ENCODE results near the gene LGR6.
"Not testable (repeated sequence)": the region's sequence is repeated elsewhere in the genome, so short reads cannot be mapped to it uniquely, and the experiment has no call there.

LGR6 gene

DNA sequence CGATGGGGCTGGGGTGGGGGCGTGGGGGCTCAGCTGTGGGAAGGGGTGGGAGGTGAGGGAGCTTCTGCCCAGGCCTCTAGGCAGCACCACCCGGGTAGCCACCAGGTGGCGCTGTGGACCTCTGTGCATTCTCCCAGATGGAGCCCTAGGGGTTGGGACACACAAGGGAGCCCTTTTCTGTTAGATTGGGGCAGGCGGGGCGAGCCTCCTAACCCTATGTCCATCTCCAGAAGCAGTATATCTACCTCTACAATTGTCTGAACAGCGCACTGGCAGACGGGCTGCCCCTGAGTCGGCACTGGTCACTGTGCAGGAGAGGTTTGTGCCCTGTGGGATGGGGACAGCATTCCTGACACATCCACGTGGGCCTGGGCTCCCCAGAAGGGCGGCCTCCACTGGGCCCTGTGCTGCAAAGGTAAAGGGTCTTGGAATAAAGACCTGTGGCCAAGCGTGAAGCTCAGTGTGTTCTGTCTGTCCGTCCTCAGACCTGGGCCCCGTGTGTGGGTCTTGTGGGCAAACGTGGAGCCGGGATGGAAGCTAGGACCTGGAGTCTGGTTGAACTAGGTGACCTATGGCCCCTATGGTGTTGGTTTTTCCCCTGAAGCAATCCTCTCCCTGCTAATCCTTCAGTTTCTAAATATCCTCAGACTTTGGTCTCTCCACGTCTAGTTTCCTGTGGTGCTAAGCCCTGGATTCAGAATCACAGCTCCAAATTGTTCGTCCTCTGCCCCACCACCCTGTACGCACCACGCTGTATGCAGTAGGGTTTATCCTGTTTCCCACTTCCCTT, 4.4 kb upstream of the LGR6 start:
- H3K27ac ChIP-seq (ENCODE audit: insufficient read depth, low read length, poor library complexity, severe bottlenecking): no peak overlapping the region
- H3K27me3 ChIP-seq (replicated peaks; ENCODE audit: control insufficient read depth, insufficient read depth, low read length, poor library complexity, severe bottlenecking): peaks cover 10% of the 10 kb centered on the region
- H3K4me3 ChIP-seq (ENCODE audit: insufficient read depth, low read depth, low read length, poor library complexity, severe bottlenecking): no peak overlapping the region
- H3K4me1 ChIP-seq (ENCODE audit: control insufficient read depth, insufficient read depth, low read length, poor library complexity, severe bottlenecking): peaks cover 13% of the 10 kb centered on the region
- H3K36me3 ChIP-seq (ENCODE audit: control insufficient read depth, insufficient read depth, low read length): no peaks in the 10 kb centered on the region
- H3K9me3 ChIP-seq (ENCODE audit: control insufficient read depth, low read length): no peaks in the 10 kb centered on the region
- peak; percentile 51 to 63 (median 59) for DNase-seq

DNA sequence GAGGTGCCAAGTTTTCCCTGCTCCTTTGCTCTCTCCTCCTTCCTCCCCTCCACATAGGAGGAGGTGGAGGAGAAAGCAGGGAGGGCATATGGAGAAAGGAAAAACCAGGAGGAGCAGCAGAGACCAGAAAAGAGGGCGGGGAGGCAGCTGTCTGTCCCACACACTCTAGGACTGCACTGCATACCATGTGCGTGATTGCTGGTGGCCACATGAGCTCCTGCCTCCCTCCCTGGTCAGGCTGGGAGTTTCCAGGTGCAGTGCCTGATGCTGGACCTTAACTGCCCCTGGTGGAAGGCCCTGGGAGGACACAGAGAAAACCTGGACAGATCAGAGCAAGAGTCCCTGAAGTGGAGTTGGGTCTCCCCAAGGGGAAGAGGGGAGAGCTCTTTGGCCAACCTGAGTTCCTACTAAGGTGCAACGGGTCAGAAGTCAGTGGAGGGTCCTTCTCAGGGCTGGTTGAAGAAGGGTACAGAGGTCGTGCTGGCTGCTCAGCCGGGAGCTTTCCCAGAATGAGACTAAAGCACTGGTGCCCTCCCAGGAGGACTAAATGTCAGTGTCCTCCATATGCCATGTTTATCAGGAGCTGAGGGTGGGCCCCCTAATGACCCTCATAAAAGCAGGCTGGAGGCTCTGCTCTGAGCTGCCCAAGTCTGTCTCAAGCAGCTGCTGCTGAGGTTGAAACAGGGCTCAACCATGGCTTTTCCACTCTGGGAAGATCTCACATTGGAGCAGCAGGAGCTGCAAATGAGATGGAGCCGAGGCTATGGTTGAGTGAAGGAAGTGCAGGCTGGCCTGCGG, 3.5 kb upstream of the LGR6 start:
- no peak for DNase-seq

DNA sequence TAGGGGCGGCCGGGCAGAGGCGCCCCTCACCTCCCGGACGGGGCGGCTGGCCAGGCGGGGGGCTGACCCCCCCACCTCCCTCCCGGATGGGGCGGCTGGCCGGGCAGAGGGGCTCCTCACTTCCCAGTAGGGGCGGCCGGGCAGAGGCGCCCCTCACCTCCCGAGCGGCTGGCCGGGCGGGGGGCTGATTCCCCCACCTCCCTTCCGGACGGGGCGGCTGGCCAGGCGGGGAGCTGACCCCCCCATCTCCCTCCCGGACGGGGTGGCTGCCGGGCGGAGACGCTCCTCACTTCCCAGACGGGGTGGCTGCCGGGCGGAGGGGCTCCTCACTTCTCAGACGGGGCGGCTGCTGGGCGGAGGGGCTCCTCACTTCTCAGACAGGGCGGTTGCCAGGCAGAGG, 2.2 kb upstream of the LGR6 start:
- not testable (repeated sequence) for H3K9me3 ChIP-seq (ENCODE audit: control insufficient read depth, low read length); DNase-seq; H3K36me3 ChIP-seq (ENCODE audit: control insufficient read depth, insufficient read depth, low read length); H3K4me1 ChIP-seq (ENCODE audit: control insufficient read depth, insufficient read depth, low read length, poor library complexity, severe bottlenecking); H3K4me3 ChIP-seq (ENCODE audit: insufficient read depth, low read depth, low read length, poor library complexity, severe bottlenecking); H3K27ac ChIP-seq (ENCODE audit: insufficient read depth, low read length, poor library complexity, severe bottlenecking)
- H3K27me3 ChIP-seq (replicated peaks; ENCODE audit: control insufficient read depth, insufficient read depth, low read length, poor library complexity, severe bottlenecking): peaks cover 12% of the 10 kb centered on the region

More for the DNA sequence above, 3.5 kb upstream of the LGR6 start:
- peaks cover 12% of the 10 kb centered on the region for H3K27me3 ChIP-seq (replicated peaks; ENCODE audit: control insufficient read depth, insufficient read depth, low read length, poor library complexity, severe bottlenecking)
- no peak overlapping the region for H3K4me3 ChIP-seq (ENCODE audit: insufficient read depth, low read depth, low read length, poor library complexity, severe bottlenecking)
- no peak overlapping the region for H3K27ac ChIP-seq (ENCODE audit: insufficient read depth, low read length, poor library complexity, severe bottlenecking)
- peaks cover 10% of the 10 kb centered on the region for H3K4me1 ChIP-seq (ENCODE audit: control insufficient read depth, insufficient read depth, low read length, poor library complexity, severe bottlenecking)
- no peaks in the 10 kb centered on the region for H3K9me3 ChIP-seq (ENCODE audit: control insufficient read depth, low read length)
- no peaks in the 10 kb centered on the region for H3K36me3 ChIP-seq (ENCODE audit: control insufficient read depth, insufficient read depth, low read length)

DNA sequence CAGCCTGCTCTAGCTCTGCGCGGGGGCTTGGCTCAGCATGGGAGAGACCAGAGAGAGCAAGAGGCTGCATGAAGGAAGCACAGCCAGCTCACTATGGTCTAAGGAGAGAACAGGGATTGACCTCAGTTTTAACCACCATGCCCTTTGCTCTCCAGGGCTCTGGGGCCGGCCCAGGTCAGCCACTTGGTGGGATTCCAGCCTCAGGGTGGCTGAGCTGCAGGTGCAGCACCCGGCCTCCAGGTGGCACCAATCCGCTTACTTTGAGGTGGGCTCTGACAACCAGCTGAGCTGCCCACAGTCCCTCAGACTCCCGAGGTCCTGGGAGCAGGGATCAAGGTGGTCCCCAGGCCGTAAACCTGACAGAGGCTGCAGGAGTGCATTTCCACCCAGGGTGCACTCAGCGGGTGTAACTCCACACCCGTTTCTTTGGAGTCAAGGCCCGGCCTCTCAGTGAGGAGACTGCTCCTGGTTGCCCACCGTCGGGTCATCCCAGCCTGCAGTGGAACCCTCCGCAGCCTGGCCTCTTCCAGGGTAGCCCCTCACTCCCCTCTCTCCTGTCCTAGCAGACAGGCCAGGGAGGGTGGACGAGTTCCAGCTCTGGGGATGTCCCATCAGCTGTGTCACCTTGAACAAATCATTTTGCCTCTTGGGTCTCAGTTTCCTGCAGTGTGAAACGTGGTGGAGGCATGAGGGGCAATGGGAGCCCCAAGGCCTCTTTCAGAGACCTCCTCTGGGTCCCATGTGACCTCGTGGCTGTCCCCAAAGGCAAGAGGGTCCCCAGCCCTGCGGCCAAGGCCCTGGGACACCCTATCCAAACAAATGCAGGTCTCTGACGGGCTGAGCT, 607 bp upstream of the LGR6 start:
- no peak overlapping the region for H3K4me3 ChIP-seq (ENCODE audit: insufficient read depth, low read depth, low read length, poor library complexity, severe bottlenecking)
- peak; percentile 15 to 31 (median 25) for DNase-seq

DNA sequence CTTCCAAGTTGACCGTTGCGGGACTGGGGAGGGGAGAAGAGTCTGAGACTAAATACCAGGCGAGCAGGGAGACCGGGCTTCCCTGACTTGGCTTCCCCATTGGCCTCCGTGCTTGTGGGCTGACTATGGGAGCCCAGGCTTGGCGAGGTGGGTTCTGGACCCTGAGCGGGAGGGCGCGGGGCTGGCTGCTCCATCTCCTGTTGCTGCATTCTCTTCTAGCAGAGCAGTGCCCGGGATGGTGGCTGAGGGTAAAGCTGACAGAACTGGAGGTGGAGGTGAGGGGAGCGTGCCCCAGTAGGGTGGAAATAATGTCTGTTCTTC, 689 bp downstream of the LGR6 start:
- no peaks in the 10 kb centered on the region for H3K36me3 ChIP-seq (ENCODE audit: control insufficient read depth, insufficient read depth, low read length)
- H3K27me3 ChIP-seq (replicated peaks; ENCODE audit: control insufficient read depth, insufficient read depth, low read length, poor library complexity, severe bottlenecking): peaks cover 12% of the 10 kb centered on the region
- no peak overlapping the region for H3K4me3 ChIP-seq (ENCODE audit: insufficient read depth, low read depth, low read length, poor library complexity, severe bottlenecking)
- no peaks in the 10 kb centered on the region for H3K9me3 ChIP-seq (ENCODE audit: control insufficient read depth, low read length)
- H3K4me1 ChIP-seq (ENCODE audit: control insufficient read depth, insufficient read depth, low read length, poor library complexity, severe bottlenecking): peaks cover 10% of the 10 kb centered on the region
- no peak overlapping the region for H3K27ac ChIP-seq (ENCODE audit: insufficient read depth, low read length, poor library complexity, severe bottlenecking)
- DNase-seq: no peak

More for the DNA sequence above, 607 bp upstream of the LGR6 start:
- no peaks in the 10 kb centered on the region for H3K36me3 ChIP-seq (ENCODE audit: control insufficient read depth, insufficient read depth, low read length)
- H3K27me3 ChIP-seq (replicated peaks; ENCODE audit: control insufficient read depth, insufficient read depth, low read length, poor library complexity, severe bottlenecking): peaks cover 12% of the 10 kb centered on the region
- no peaks in the 10 kb centered on the region for H3K9me3 ChIP-seq (ENCODE audit: control insufficient read depth, low read length)
- H3K27ac ChIP-seq (ENCODE audit: insufficient read depth, low read length, poor library complexity, severe bottlenecking): no peak overlapping the region
- H3K4me1 ChIP-seq (ENCODE audit: control insufficient read depth, insufficient read depth, low read length, poor library complexity, severe bottlenecking): peaks cover 10% of the 10 kb centered on the region

DNA sequence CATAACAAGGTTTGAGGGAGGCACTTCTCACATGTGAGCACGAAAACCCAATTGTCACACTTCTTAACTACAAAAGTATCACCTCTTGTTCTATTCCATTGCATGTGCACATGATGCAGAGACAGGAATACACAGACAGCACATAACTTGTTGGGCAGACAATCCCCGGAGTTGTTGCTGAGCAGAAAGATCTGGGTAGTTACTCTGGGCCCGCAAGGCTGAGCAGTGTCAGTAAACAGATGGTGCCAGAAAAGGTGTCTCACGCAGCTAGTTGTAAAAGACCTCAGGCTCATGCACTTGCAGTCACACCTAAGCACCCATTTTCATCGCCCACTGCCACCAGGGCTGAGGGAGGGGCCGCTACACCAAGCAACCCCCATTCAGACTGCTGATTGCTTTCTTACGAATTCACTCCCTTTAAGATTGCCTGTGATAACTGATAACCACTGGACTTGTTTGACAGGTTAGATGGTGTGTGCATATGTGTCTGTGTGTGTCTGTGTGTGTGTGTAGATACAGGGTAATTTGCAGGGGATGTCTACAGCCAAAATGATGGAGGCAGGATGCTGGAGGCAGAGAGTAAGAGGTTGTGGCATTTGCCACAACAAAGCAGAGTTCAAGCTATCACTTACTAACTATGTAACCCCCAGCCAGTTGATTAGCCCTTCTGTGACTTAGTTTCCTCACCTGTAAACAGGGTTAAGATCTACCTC, 4.2 kb downstream of the LGR6 start:
- Histone ChIP-seq H3K9me3 (ENCODE audit: control insufficient read depth, low read length) (no peaks in the 10 kb centered on the region), H3K4me3 (ENCODE audit: insufficient read depth, low read depth, low read length, poor library complexity, severe bottlenecking) (no peak overlapping the region), H3K36me3 (ENCODE audit: control insufficient read depth, insufficient read depth, low read length) (no peaks in the 10 kb centered on the region), H3K4me1 (ENCODE audit: control insufficient read depth, insufficient read depth, low read length, poor library complexity, severe bottlenecking) (peaks cover 9% of the 10 kb centered on the region), H3K27ac (ENCODE audit: insufficient read depth, low read length, poor library complexity, severe bottlenecking) (no peak overlapping the region), H3K27me3 (replicated peaks; ENCODE audit: control insufficient read depth, insufficient read depth, low read length, poor library complexity, severe bottlenecking) (peaks cover 12% of the 10 kb centered on the region)
- no peak for DNase-seq

DNA sequence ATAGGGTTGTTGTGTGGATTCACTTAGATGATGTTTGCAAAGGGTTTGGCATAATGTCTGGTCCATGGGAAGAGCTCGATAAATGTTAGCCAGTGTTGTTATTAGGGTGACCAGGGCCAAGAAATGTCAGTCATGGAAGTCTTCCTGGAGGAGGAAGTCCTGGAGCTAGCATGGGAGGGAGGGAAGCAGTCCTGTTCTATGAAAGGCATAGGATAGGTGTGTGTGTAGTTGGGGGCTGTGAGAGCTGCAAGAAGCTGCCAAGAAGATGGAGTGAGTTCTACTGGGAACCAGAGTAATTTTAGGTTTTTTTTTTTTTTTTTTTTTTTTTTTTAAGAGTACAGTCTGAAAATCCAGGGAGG, 4.7 kb downstream of the LGR6 start:
- DNase-seq: no peak
- Histone ChIP-seq H3K4me3 (ENCODE audit: insufficient read depth, low read depth, low read length, poor library complexity, severe bottlenecking) (no peak overlapping the region), H3K27ac (ENCODE audit: insufficient read depth, low read length, poor library complexity, severe bottlenecking) (no peak overlapping the region), H3K9me3 (ENCODE audit: control insufficient read depth, low read length) (no peaks in the 10 kb centered on the region), H3K27me3 (replicated peaks; ENCODE audit: control insufficient read depth, insufficient read depth, low read length, poor library complexity, severe bottlenecking) (peaks cover 7% of the 10 kb centered on the region), H3K4me1 (ENCODE audit: control insufficient read depth, insufficient read depth, low read length, poor library complexity, severe bottlenecking) (peaks cover 5% of the 10 kb centered on the region), H3K36me3 (ENCODE audit: control insufficient read depth, insufficient read depth, low read length) (no peaks in the 10 kb centered on the region)

DNA sequence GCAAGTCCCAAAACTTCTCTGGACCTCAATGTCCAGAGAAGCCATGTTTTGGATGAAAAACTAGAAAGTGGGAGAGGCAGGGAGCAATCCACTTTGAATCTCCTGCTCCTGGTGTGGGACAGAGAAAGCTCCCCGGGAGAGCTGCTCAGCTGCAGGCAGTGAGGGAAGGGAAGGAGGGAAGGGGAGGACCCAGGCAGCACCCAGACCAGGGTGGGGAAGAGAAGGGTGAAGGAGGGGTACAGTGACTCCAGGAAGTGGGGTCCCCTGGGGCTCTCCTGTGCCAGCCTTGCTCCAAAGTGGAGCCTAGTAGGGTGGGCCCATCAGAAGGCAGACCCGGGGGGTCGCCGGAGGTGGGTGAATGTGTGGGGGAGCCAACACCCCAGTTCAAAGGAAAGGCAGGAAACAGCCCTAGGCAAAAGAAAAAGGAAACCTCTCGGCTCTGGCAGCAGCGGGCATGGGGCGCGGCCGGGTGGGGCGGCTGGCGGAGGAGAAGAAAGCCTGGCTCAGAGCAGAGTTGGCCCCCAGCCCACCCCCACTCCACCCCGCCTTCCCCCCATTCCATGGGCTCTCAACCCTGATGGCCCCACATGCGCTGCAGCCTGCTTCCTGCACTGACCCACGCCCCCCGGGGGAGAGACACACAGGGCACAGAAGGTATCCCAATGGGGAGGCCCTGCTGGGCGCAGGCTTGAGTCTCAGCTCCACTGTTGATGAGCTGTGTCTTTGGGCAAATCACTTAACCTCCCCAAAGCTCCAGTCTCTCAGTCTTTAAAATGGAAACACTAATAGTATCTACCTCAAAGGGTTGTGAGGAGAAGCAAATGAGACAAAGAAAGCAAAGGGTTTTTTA, 5.7 kb downstream of the LGR6 start:
- Histone ChIP-seq H3K4me3 (ENCODE audit: insufficient read depth, low read depth, low read length, poor library complexity, severe bottlenecking) (no peak overlapping the region), H3K27ac (ENCODE audit: insufficient read depth, low read length, poor library complexity, severe bottlenecking) (no peak overlapping the region), H3K9me3 (ENCODE audit: control insufficient read depth, low read length) (no peaks in the 10 kb centered on the region), H3K4me1 (ENCODE audit: control insufficient read depth, insufficient read depth, low read length, poor library complexity, severe bottlenecking) (no peaks in the 10 kb centered on the region), H3K27me3 (replicated peaks; ENCODE audit: control insufficient read depth, insufficient read depth, low read length, poor library complexity, severe bottlenecking) (peaks cover 1% of the 10 kb centered on the region), H3K36me3 (ENCODE audit: control insufficient read depth, insufficient read depth, low read length) (no peaks in the 10 kb centered on the region)
- no peak for DNase-seq

DNA sequence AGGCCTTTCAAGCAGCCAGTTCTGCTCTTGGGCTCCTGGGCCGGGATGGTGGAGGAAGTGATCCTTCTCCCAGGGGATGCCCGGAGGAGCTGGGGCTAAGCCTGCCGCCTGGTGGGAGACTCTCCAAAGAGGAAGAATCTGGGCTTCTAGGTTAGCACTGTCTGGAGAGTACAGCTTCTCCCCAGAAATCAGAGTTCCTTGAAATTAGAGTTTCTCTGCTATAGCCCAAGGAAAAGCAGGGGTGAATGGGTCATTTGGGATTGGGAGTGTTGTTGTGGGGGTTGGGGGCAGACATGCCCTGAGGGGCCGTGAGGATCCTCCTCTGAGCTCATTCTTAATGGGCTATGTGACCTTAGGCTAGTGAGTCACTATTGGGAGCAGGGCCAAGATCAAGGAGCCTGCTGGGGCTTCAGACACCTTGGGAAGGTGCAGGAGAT, 6.5 kb downstream of the LGR6 start:
- no peak for DNase-seq
- H3K9me3 ChIP-seq (ENCODE audit: control insufficient read depth, low read length): no peaks in the 10 kb centered on the region
- no peaks in the 10 kb centered on the region for H3K36me3 ChIP-seq (ENCODE audit: control insufficient read depth, insufficient read depth, low read length)
- H3K27ac ChIP-seq (ENCODE audit: insufficient read depth, low read length, poor library complexity, severe bottlenecking): no peak overlapping the region
- H3K4me1 ChIP-seq (ENCODE audit: control insufficient read depth, insufficient read depth, low read length, poor library complexity, severe bottlenecking): no peaks in the 10 kb centered on the region
- H3K27me3 ChIP-seq (replicated peaks; ENCODE audit: control insufficient read depth, insufficient read depth, low read length, poor library complexity, severe bottlenecking): no peaks in the 10 kb centered on the region
- no peak overlapping the region for H3K4me3 ChIP-seq (ENCODE audit: insufficient read depth, low read depth, low read length, poor library complexity, severe bottlenecking)

All from effector memory CD4-positive, alpha-beta T cell (primary cell).